KBM-7 (cell line): ENCODE measurements around the gene CDKN2AIP.
A peak's percentile ranks its signal among the peaks of the same experiment; 100 is the strongest.
"Not testable (repeated sequence)": the region's sequence is repeated elsewhere in the genome, so short reads cannot be mapped to it uniquely, and the experiment has no call there.

Source experiments
- DNase-seq: peaks from one replicate; pipeline ENCODE4 v3.0.0-alpha.2; 2015
- in situ Hi-C: fragments of 300-500 bp; cut with MboI; formaldehyde crosslinking; loops from 2 replicates; pipeline ENCODE4 v1.14.3; 2020; ENCODE audit warnings: low sequenced_read_pairs, low pct_unique_long_range_greater_than_20kb, mixed read lengths

CDKN2AIP gene

DNA sequence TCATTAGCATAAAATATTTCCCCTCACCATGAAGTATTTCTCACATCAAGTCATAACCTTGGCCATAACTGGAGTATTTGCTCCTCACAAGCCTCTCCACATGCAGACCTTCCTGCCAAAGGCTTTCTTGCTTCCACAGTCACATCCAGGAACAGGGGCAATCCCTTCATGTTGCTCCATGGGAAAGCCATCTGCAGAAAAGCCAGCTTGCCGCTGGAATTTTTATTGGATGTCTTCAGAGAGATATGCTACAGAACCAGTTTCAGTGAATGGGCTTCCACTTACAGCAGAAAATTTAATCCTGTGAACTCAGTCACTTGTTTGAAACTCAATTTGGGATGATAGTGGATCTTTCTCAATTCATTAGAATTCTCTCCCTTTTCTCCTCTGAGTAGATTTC lies 3.2 kb upstream of the CDKN2AIP start:
- in situ Hi-C loops: no loop called here
- DNase-seq: no peak

DNA sequence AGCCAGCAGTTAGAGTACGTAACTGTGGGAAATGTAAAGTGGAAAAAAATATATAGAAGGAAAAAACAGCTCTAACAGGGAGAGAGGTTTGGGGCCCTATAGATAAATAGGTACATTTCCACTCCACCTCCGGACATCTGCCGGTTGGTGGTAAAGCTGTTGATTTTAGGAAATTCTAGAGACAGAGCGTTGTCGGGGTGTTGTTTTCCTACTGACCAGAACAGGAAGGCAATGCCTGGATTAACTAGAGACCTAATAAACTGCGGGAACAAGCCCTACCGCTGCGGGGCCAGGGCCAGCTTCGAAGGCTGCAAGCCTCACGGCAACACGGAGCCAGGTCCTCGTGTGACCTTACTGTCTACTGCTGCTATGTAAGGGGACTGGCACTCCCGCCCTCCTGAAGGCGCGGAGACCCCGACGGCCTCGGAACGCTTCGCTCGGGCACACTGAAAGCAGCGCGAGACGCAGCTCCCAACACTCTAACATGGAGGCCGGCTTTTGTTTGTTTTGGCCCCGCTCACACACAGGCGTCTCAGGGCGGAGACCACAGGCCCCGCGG lies 702 bp upstream of the CDKN2AIP start:
- DNase-seq: peak; percentile 80
- in situ Hi-C loops: no loop called here

DNA sequence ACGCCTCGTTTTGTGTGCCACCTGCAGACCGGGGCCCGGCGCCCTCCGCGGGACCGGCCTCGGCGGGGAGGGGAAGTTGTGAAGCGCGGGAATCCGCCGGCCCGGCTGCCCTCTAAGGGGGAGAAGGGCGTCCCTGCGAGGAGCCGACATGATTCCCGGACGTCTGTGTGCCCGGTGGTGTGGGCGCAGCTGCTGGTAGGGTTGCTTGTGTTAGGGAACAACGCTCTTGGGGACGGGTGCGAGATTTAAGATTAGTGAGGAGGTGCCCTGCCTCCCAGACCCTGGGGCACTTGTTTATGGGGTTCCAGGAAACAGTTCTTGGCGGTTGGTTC lies 627 bp downstream of the CDKN2AIP start:
- in situ Hi-C loops: no loop called here
- DNase-seq: peak; percentile 73

DNA sequence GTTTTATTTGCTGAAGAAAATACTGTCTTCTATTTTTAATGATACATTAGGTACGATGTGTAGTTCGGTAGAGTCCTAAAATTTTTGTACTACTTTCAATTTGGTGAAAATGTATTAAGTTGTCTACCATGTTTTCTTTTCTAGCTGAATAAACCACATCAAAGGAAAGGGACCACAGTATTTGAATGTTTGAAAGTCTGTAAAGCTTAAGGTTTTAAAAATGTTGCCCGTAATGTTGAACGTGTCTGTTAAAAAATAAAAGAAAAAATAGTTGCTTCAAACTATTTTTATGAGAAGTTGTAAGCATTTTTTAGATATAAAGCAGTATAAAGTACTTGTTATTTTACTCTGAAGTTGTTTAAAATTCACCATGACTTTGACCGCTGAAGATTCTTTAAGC lies 3.2 kb downstream of the CDKN2AIP start:
- DNase-seq: no peak
- in situ Hi-C loops: no loop called here

DNA sequence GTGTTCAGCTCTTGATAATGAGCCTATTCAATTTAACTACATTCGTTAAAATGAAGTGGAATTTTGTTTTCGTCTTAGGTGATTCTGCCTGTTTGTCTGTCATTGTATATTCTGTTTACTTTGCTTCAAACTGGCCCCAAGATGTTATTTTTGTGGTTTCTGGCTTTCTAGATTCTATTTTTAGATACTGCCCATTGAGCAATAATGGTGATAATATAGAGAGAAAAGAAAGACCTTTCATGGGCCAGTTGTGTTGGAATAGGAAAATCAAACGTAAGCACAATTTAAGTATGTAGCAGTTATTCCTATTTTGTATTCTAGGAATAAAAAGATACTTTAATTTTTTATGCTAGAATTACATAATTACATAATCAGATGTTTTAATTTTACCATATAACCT lies 4.0 kb downstream of the CDKN2AIP start:
- in situ Hi-C loops: no loop called here
- no peak for DNase-seq

DNA sequence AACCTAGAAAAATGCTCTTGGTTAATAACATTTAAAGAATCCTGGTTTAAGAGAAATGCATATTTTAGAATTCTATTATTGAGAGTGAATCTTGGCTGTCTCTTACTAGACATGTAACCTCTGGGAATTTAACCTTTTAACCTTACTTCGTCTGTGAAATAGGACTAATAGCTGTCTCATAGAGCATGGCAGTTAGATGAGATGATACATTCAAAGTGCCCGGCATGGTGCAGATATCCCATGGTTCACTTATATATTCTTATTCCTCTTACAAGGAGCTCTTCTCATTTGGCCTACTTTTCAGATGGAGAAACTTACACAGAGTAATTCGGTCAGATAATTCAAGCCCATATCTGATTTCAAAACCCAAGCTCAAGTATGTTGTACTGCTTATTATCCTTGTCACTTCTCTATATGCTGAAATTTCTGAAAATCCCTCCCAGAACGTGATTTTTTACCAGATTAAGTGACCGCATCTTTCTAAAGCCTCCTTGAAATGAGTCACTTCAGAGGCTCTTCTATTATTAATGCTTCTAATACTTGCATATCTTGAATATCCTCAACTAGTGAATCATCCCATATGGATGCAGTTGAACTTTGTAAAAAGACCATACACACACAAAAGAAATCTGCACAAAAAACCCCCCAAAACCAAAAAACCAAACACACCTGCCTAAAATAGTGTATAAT lies 4.9 kb downstream of the CDKN2AIP start:
- DNase-seq: no peak
- in situ Hi-C loops: no loop called here

DNA sequence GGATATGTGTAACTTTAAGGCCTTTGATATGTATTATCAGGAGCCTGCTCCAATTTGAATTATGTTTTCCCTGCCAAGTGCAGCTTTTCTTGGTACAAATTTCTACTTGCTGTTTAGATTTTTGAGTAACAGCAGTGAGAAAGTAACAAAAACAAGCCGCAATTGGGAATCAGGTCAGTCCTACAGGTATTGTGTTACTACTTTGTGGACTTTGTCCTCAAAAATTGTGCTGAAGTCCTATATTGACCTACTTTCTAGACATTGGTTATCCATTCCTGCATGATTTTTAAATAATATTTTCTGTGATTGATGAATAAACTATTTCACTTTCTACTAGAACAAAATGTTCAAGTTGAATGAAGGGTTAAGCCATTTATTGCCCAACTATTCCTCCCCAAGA lies 5.7 kb downstream of the CDKN2AIP start:
- in situ Hi-C loops: no loop called here
- no peak for DNase-seq

DNA sequence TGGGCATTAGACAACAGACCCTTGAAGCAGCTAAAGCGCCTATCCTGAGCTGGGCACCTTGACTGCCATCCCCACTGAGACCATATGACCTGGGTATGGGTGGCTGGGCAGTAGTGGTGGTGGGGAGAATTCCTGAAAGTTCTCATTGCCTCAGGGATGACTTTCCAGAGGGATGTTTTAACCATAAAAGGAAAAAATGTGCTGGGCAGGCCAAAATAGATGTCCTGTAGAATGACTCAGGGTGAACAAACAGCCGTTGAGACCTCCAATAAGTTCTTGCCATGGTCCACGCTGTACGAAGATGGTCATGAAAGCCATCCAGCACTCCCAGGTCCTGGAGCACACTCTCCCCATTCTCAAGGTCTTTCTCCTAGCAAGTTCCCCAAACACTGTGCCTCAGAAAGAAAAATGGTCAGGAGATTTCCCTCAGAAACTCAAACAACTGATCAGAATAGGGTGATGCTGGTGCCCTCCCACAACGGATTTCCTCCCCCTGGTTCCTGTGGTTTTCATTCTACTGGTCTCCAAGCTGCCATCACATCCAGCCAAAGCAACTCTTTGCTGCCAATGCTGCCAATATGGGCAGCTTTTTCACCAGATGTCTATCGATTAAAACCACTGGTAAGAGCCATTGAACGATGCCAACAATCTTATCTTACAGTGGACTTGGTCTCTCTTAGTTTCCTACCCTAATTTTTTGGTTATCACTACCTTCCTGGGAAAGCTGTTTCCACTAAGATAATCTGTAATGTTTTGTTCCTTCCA lies 11.2 kb downstream of the CDKN2AIP start:
- in situ Hi-C loops: no loop called here
- peak; percentile 79 for DNase-seq

DNA sequence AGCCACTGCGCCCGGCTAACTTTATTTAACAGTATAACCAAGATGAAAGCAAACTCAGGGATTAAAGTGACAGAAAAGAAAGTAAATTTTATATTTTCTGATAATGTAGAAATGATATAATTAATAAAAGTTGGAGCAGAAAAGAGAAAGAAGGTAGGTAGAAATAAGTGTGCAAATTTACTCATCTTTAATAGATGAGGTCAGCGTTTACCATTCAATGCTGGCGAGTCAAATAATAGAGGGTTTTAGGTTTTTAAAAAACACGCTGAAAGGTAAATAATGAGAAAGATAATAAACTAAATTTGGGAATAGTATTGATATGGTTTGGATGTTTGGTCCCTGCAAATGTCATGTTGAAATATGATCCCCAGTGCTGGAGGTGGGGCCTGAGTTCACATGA lies 13.6 kb downstream of the CDKN2AIP start:
- in situ Hi-C loops: no loop called here
- no peak for DNase-seq

DNA sequence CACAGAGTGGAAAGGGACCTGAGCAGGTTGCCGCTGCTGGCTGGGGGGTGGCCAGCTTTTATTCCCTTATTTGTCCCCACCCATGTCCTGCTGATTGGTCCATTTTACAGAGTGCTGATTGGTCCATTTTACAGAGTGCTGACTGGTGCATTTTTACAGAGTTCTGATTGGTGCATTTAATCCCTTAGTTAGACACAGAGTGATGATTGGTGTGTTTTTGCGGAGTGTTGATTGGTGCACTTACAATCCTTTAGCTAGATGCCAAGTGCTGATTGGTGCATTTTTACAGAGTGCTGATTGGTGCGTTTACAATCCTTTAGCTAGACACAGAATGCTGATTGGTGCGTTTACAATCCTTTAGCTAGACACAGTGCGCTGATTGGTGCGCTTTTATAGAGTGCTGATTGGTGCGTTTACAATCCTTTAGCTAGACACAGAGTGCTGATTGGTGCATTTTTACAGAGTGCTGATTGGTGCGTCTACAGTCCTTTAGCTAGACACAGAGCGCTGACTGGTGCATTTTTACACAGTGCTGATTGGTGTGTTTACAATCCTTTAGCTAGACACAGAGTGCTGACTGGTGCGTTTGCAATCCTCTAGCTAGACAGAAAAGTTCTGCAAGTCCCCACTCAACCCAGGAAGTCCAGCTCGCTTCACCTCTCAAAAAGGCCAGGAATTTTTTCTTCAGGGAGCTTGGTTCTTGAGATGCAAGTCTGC lies 19.6 kb downstream of the CDKN2AIP start:
- DNase-seq, in situ Hi-C loops: not testable (repeated sequence)

DNA sequence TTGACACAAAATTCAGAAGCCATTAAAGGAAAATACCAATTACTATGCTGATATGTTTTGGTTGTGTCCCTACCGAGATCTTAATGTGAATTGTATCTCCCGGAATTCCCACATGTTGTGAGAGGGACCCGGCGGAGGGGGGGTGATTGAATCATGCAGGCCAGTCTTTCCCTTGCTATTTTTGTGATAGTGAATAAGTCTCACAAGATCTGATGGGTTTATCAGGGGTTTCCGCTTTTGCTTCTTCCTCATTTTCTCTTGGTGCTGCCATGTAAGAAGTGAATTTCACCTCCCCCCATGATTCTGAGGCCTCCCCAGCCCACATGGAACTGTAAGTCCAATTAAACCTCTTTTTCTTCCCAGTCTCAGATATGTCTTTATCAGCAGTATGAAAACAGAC lies 21.4 kb downstream of the CDKN2AIP start:
- DNase-seq: peak; percentile 62
- in situ Hi-C loops: not testable (repeated sequence)

DNA sequence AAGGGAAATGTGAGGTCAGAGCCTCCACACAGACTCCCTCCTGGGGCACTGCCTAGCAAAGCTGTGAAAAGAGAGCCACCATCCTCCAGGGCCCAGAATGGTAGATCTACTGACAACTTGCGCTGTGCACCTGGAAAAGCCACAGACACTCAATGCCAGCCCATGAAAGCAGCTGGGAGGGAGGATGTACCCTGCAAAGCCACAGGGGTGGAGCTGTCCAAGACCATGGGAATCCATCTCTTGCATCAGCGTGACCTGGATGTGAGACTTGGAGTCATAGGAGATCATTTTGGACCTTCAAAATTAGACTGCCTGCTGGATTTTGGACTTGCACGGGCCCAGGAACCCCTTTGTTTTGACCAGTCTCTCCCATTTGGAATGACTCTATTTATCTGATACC lies 22.8 kb downstream of the CDKN2AIP start:
- in situ Hi-C loops: no loop called here
- DNase-seq: no peak

DNA sequence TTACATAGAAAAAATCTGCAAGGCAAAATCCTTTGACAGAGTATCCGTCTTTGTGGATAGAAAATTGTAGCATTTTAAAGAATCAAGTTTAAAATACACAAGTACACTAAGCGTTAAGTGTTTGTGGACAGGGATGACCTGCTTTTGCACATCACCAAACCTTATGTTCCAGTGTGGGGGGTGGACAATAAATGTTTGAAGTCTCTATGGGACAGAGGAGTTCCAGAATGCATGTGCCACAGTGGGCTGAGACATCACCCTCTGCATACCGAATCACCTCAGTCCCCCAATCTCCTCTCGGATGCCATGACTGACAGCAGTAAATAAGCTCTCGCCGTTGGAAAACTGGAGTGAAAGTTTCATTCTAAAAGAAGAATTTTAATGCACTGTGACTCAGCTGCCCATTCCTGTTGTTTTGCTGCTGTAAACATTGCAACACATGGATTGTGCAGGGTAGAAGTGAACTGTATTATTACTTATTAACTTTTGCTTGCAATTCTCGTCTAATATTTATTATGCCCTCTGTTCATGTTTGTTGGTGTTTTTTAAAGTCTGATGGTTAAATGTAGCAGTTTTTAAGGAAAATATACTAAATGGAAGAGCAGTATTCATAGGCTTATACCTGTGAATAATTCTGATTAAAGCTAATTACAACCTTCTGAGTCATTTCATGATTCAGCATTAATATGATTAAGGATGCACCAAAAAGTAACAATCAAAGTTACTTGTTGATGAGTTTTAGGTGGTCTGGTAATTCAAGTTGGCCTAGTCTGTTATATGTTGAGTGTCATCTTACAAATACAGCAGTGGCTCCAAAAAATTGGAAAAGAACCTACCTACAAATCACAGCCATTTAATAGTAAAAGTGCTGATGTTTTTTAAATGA lies 24.0 kb downstream of the CDKN2AIP start:
- DNase-seq: no peak

DNA sequence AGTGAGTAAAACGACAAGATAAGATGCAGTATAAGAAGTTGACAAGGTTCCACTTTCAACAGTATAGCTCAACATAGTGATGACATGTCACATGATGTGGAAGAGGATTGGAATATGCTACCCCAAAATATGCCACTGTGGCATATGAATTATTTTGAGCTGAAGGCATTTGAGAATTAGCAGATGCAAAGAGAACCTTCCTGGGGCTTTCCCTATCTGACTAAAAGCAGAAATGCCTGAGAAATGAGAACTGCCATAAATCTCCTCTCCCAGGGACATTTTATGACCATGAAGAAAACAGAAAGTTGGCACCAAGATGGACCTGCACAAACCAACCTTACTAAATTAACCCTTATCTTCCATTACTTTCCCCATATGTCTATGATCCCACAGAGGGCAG lies 24.8 kb downstream of the CDKN2AIP start:
- DNase-seq: no peak
- in situ Hi-C loops: no loop called here

More for the DNA sequence above, 24.0 kb downstream of the CDKN2AIP start:
- in situ Hi-C loops: no loop called here

DNA sequence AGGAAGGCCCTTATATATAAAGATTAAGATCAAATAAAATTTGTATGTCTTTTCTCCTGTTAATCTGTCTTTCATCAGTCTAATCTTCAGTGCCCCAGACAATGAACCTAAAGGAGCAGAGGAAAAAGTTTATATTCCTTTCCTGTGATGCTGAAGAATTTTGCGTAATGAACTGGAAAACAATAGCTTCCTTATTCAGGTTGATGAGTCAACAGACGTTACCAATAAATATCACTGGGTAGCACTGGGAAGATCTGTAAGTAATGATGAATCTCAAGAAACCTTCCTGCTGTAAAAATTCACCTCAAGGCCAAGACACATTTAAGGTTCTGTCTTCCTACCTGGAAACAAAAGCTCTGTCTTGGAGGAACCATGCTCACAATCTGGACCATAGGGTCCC lies 25.5 kb downstream of the CDKN2AIP start:
- in situ Hi-C loops: no loop called here
- DNase-seq: no peak

DNA sequence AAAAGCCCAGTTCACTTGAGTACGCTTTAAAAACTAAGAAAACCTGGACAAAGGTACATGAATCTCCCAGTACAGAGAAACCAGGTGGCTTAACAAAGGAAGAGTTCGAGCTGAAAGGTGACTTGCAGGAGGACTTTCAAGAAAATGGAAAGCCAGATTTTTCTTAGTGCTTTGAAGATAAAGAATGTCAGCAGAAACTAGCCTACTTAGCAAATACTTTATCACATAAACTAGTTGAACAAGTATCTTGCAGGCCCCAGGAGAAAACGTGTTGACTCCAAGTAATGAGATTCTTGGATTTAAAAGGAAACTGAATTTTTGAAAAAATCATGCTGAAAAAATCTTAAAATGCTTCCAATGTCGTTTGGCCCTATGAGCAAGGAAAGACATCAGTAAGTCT lies 26.4 kb downstream of the CDKN2AIP start:
- DNase-seq: no peak
- in situ Hi-C loops: no loop called here

DNA sequence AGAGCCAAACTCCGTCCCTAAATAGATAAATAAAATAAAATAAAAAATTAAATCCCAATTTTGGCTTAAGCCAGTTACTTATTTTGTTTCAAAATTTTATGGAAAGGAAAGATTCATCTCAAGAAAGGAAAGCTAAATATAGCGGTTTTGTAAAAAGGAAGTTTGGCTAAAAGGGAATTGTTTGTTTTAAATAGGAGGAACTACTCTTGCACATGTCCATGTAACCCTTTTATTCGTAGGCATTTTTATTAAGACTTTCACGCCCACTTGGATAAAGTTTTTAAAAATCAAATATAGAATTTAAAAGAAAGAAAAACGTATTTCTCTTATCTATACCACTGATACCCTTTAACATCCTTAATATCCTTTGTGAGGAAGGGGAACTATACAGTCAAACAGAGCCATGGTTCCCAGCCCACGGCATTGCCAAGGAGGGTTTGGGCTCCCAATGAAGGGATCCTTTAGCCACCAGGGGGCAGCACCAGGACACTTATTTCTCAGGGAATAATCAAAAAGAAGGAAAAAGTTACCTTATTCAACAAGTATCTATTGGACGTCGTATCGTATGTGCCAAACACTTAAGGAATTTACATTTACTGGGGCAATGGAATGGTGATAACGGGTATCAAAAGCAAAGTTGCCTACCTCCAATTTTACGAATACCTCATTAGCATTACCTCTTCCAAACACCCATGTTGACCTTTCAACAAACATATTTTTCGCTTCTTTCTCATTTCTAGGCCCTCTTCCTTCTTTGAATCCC lies 27.7 kb downstream of the CDKN2AIP start:
- in situ Hi-C loops: no loop called here
- peak; percentile 88 for DNase-seq

DNA sequence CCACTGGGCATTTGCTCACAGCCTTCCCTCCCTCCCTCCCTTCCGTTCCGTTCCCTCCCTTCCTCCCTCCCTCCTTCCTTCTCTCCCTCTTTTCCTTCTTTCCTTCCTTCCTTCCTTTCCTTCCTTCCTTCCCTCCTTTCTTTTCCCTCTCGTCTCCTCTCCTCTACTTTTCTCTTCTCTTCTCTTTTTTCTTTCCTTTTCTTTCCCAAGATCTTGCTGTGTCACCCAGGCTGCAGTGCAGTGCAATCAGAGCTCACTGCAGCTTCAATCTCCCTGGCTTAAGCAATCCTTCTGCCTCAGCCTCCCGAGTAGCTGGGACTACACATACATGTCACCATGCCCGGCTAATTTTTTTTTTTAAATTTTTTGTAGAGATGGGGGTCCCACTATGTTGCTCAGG lies 33.7 kb downstream of the CDKN2AIP start:
- DNase-seq: no peak
- in situ Hi-C loops: no loop called here
